ENCODE data around the gene LYPD5.

DNA sequence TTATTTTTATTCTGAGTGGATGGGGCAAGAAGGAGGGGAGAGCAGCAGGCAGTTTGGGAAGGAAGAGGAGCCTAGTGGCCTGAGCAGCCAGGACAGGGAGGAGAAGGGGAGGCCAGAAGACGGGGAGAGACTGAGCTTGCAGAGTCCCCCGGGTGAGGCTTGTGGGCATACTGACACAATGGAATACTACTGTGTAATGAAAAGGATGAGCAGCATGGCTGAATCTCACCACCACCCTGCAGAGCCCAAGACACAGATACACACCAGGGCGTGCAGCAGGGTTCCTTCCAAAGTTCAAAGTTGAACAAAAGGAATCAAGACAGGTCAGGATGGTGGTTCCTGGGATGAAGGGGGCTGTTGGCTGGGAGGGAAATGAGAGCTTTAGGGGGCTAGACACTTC lies 39.4 kb downstream of the LYPD5 start:
- no peak for TF ChIP-seq EZH2 (IDR thresholded peaks at IDR 0.05; ENCODE audit: borderline replicate concordance, low read length)
- TF ChIP-seq, protein P1, sequence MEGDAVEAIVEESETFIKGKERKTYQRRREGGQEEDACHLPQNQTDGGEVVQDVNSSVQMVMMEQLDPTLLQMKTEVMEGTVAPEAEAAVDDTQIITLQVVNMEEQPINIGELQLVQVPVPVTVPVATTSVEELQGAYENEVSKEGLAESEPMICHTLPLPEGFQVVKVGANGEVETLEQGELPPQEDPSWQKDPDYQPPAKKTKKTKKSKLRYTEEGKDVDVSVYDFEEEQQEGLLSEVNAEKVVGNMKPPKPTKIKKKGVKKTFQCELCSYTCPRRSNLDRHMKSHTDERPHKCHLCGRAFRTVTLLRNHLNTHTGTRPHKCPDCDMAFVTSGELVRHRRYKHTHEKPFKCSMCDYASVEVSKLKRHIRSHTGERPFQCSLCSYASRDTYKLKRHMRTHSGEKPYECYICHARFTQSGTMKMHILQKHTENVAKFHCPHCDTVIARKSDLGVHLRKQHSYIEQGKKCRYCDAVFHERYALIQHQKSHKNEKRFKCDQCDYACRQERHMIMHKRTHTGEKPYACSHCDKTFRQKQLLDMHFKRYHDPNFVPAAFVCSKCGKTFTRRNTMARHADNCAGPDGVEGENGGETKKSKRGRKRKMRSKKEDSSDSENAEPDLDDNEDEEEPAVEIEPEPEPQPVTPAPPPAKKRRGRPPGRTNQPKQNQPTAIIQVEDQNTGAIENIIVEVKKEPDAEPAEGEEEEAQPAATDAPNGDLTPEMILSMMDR (IDR thresholded peaks at IDR 0.05; ENCODE audit: low read length) = no peak
